ENCODE data around the gene USP2. TPM values are rescaled to one million over a fixed set of nuclear protein-coding genes. Genes with fewer than 3 reads are reported as not detected.

The USP2 gene
- total and polyA plus RNA-seq, 2 of the 8 experiments (the other 6 are each of a cell fraction or from before 2014, with no cell fraction given), result 2.2 to 6.9 TPM

GRCh38 chr11:119345685-119346084 is 35.8 kb downstream of the USP2 start:
- Histone ChIP-seq H3K14ac (ENCODE audit: insufficient read length) (no peak overlapping the region), H3K79me1 (ENCODE audit: low read depth, low read length) (no peaks in the 10 kb centered on the region; the same call in 1 of the 2 replicates), H3K56ac (replicated peaks; ENCODE audit: insufficient read length, low read depth, low read length) (no peak overlapping the region), H2AFZ (ENCODE audit: low read length) (no peak overlapping the region), H3K4me3 (ENCODE audit: extremely low read depth in 1 of 4, insufficient read depth in 2 of 4, low read depth in 3 of 4, low read length in 4 of 4) (no peak overlapping the region), H3K23me2 (ENCODE audit: low read depth, low read length) (peaks cover 5% of the 10 kb centered on the region; the same call in 1 of the 2 replicates), H2BK12ac (ENCODE audit: low read depth, low read length) (no peak overlapping the region), H4K91ac (replicated peaks; ENCODE audit: insufficient read length, low read length) (no peak overlapping the region), H3K36me3 (ENCODE audit: control insufficient read depth in 2 of 4, insufficient read depth in 4 of 4, low read length in 3 of 4) (no peaks in the 10 kb centered on the region), H3K79me2 (ENCODE audit: control insufficient read depth in 1 of 2, insufficient read depth in 2 of 2, low read length in 2 of 2) (no peaks in the 10 kb centered on the region), H2BK15ac (ENCODE audit: low read length) (no peak overlapping the region), H2AK5ac (ENCODE audit: low read depth, low read length) (no peak overlapping the region), H2BK20ac (ENCODE audit: low read length) (no peak overlapping the region), H4K5ac (ENCODE audit: insufficient read length, low read depth, low read length) (no peak overlapping the region), H4K20me1 (replicated peaks in 1 of 2; ENCODE audit: control insufficient read depth in 1 of 2, insufficient read depth in 2 of 2, low read length in 2 of 2) (peaks cover 0 to 4% of the 10 kb centered on the region in 2 experiments), H3K9ac (replicated peaks in 1 of 4; ENCODE audit: extremely low read depth in 1 of 4, low read depth in 3 of 4, low read length in 3 of 4) (no peak overlapping the region), H3K23ac (ENCODE audit: insufficient read length) (no peak overlapping the region), H2BK120ac (replicated peaks; ENCODE audit: low read depth, low read length) (no peak overlapping the region), H4K8ac (ENCODE audit: extremely low read depth, insufficient read depth, low read length) (peak overlapping the region; percentile 57; the same call in 1 of the 2 replicates), H3K4me2 (ENCODE audit: insufficient read depth in 1 of 2, low read depth in 2 of 2, low read length in 2 of 2) (no peak overlapping the region), H3K18ac (ENCODE audit: extremely low read depth, low read length) (no peak overlapping the region), H3K9me3 (ENCODE audit: insufficient read depth in 2 of 2, low read depth in 1 of 2, low read length in 1 of 2) (no peaks in the 10 kb centered on the region), H3K4ac (replicated peaks; ENCODE audit: insufficient read length, low read depth, low read length) (no peak overlapping the region), H3K4me1 (replicated peaks in 1 of 4; ENCODE audit: control insufficient read depth in 3 of 4, insufficient read depth in 4 of 4, low read length in 3 of 4) (peaks cover 0 to 11% (median 8%) of the 10 kb centered on the region in 4 experiments; a peak in 5 of 7 replicates), H3K27me3 (replicated peaks in 1 of 4; ENCODE audit: control insufficient read depth in 3 of 4, extremely low read depth in 1 of 4, insufficient read depth in 3 of 4, low read length in 3 of 4) (peaks cover 6 to 25% (median 16%) of the 10 kb centered on the region in 4 experiments), H3K27ac (ENCODE audit: low read depth, low read length) (no peak overlapping the region), H2BK5ac (ENCODE audit: low read depth, low read length) (no peak overlapping the region)
- ChIA-PET POLR2A (ENCODE audit: partially characterized antibody) (interaction anchor here (1.1 kb wide), 1 partner anchor 36 kb away, joined by 3 read pairs; the partner anchor contains the start of gene USP2), CTCF (ENCODE audit: partially characterized antibody) (interaction anchor here (1.0 to 20.0 kb wide), 5 partner anchors 10 to 129 kb away, joined by 4 to 463 read pairs (median 22); partner anchors contain the start of genes MCAM and USP2)
- FAIRE-seq, result no peak
- DNase-seq (ENCODE audit: low read depth in 1 of 2, low spot score in 2 of 2), result no peak
- 71% methylated on average over 8 of the region's 12 CpGs; no CpG with 5 or more reads in 1 of the 2 experiments for WGBS, 2 experiments (ENCODE audit: extremely low coverage in 1 of 2, insufficient coverage in 1 of 2, insufficient read length in 1 of 2, insufficient replicate concordance in 2 of 2, low coverage in 1 of 2, low lambda C conversion rate in 2 of 2, missing lambda C conversion rate in 1 of 2)
- no peak for TF ChIP-seq SP1 (IDR thresholded peaks at IDR 0.05; ENCODE audit: low read depth, low read length)
- no peak for TF ChIP-seq KDM4A (IDR thresholded peaks at IDR 0.05; ENCODE audit: low read depth, low read length, severe bottlenecking)
- no peak for TF ChIP-seq JUND (IDR thresholded peaks at IDR 0.05; ENCODE audit: low read length)
- no peak for TF ChIP-seq TEAD4 (IDR thresholded peaks at IDR 0.05; ENCODE audit: low read depth, low read length)
- no peak for TF ChIP-seq CREB1 (IDR thresholded peaks at IDR 0.05)
- TF ChIP-seq KDM1A (IDR thresholded peaks at IDR 0.05; ENCODE audit: borderline replicate concordance, low read length), result no peak
- no peak for TF ChIP-seq CEBPB (IDR thresholded peaks at IDR 0.05; ENCODE audit: low read depth, low read length)
- TF ChIP-seq GTF2F1 (IDR thresholded peaks at IDR 0.05; ENCODE audit: borderline replicate concordance, low read depth, low read length), result no peak
- no peak for TF ChIP-seq SIN3A (conservative IDR thresholded peaks at IDR 0.05 in 1 of 2, IDR thresholded peaks at IDR 0.05 in 1 of 2; ENCODE audit: low read depth in 1 of 2, low read length in 2 of 2)
- no peak for TF ChIP-seq TAF1 (IDR thresholded peaks at IDR 0.05; ENCODE audit: low read depth, low read length)
- no peak for TF ChIP-seq SIX5 (IDR thresholded peaks at IDR 0.05; ENCODE audit: low read depth, low read length)
